ENCODE measurements around the gene FBXL7.

GRCh38 chr5:15682122-15682521, 182.1 kb downstream of the FBXL7 start:
- TF ChIP-seq POLR2A (IDR thresholded peaks at IDR 0.05; ENCODE audit: extremely low read depth, insufficient read length): no peak
- TF ChIP-seq CTCF (IDR thresholded peaks at IDR 0.05; ENCODE audit: low read depth, low read length): no peak
- no peak for TF ChIP-seq MAX (IDR thresholded peaks at IDR 0.05; ENCODE audit: low read depth, low read length)
- TF ChIP-seq MYC (IDR thresholded peaks at IDR 0.05; ENCODE audit: low read depth, low read length): no peak

All from NB4 (cell line).